Sigmoid colon (tissue), 7 donors: ENCODE results near the gene CAMTA1. TPM values are rescaled to one million over a fixed set of nuclear protein-coding genes. Genes with fewer than 3 reads are reported as not detected.

Experiments
- DNase-seq: peaks from one replicate; pipeline ENCODE4 v3.0.0-alpha.2; 2019
- H3K27ac ChIP-seq, 4 donors: fragments of 200-600 bp; sonication (generic); one replicate each; pipeline ENCODE4 v1.5.1; 2016 to 2019; ENCODE audit warnings: mild to moderate bottlenecking in 1 of 4
- H3K27me3 ChIP-seq, 3 donors: fragments of 200-600 bp; sonication (generic); one replicate each; pipeline ENCODE4 v1.5.1; 2019; ENCODE audit warnings: mild to moderate bottlenecking in 1 of 3
- H3K36me3 ChIP-seq, 4 donors: fragments of 200-600 bp; sonication (generic); one replicate each; pipeline ENCODE4 v1.5.1; 2016 to 2019
- H3K4me1 ChIP-seq, 4 donors: fragments of 200-600 bp; sonication (generic); one replicate each; pipeline ENCODE4 v1.5.1; 2017 to 2019
- H3K4me3 ChIP-seq, 4 donors: fragments of 200-600 bp; sonication (generic); one replicate each; pipeline ENCODE4 v1.5.1; 2017 to 2019; ENCODE audit warnings: mild to moderate bottlenecking in 2 of 4, moderate library complexity in 1 of 4
- H3K9me3 ChIP-seq, 4 donors: fragments of 200-600 bp in 3 of 4; sonication (generic) in 3 of 4; one replicate each; pipeline versions ENCODE4 v1.5.1 to v1.6.1; 2013 to 2019
- CTCF ChIP-seq, 4 experiments: fragments of 450-650 bp in 3 of 4; fragments of 200-600 bp in 1 of 4; IDR thresholded peaks; one replicate each; pipeline ENCODE4 v1.5.1; 2016 to 2019; ENCODE audit warnings: antibody characterized with exemption in 4 of 4, mild to moderate bottlenecking in 3 of 4, moderate library complexity in 2 of 4
- EP300 ChIP-seq, 4 donors: sonication (generic); formaldehyde crosslinking; IDR thresholded peaks; one replicate each; pipeline ENCODE4 v1.6.1; 2017; ENCODE audit warnings: antibody characterized with exemption in 4 of 4
- POLR2A ChIP-seq, 2 donors: fragments of 450-650 bp; IDR thresholded peaks; one replicate each; pipeline ENCODE4 v1.6.1; 2016; ENCODE audit warnings: antibody characterized with exemption in 2 of 2, mild to moderate bottlenecking in 2 of 2, moderate library complexity in 2 of 2
- POLR2AphosphoS5 ChIP-seq, 4 donors: sonication (generic); formaldehyde crosslinking; IDR thresholded peaks; one replicate each; pipeline ENCODE4 v1.6.1; 2017; ENCODE audit warnings: antibody characterized with exemption in 4 of 4
- WGBS, 2 donors: extraction: QIAGEN DNeasy Blood & Tissue Kit; methylation state at CpG; one replicate each; pipeline ENCODE4 v1.1.7; 2013; 5-methylcytosine and 5-hydroxymethylcytosine counted together
- intact Hi-C: fragments of 100-400 bp; cut with DNase I; formaldehyde crosslinking; loops from one replicate; pipeline ENCODE4 v1.15.1; 2023
- polyA plus RNA-seq, 3 donors: library from polyadenylated mRNA; stranded (reverse); fragments of 200-250 nt; gene quantifications; one replicate each; pipeline ENCODE4 v1.2.3, GENCODE V29; 2013
- total RNA-seq, 4 donors: library from RNA; depleted of rRNA; stranded (reverse); fragments of >200 nt; gene quantifications; one replicate each; pipeline ENCODE4 v1.1.0, GENCODE V29; 2016
- donor health status: healthy with polysubstance abuse.
- donor health status: Bipolar disorder and iron deficiency.
- donor health status: healthy.

CAMTA1 gene
- total and polyA plus RNA-seq, 7 donors: 97.9 to 196 (median 177) TPM

GRCh38 chr1:7107109-7107830, 322.0 kb downstream of the CAMTA1 start:
- intact Hi-C loops: no loop called here
- H3K4me1 ChIP-seq: no peaks in the 10 kb centered on the region
- no peak overlapping the region for H3K4me3 ChIP-seq
- DNase-seq: no peak
- no peaks in the 10 kb centered on the region for H3K9me3 ChIP-seq
- TF ChIP-seq POLR2AphosphoS5 (IDR thresholded peaks at IDR 0.05) (no peak), POLR2A (IDR thresholded peaks at IDR 0.05) (no peak), CTCF (IDR thresholded peaks at IDR 0.05) (no peak), EP300 (IDR thresholded peaks at IDR 0.05) (no peak)
- H3K36me3 ChIP-seq: no peaks in the 10 kb centered on the region
- H3K27ac ChIP-seq: no peak overlapping the region
- WGBS, 2 donors: 72 to 76% methylated on average over 17 of the region's 17 CpGs
- peaks cover 0 to 3% (median 0%) of the 10 kb centered on the region in 3 donors for H3K27me3 ChIP-seq

- no peak for DNase-seq
- Histone ChIP-seq H3K9me3 (no peaks in the 10 kb centered on the region), H3K27me3 (peaks cover 0 to 3% (median 0%) of the 10 kb centered on the region in 3 donors), H3K36me3 (no peaks in the 10 kb centered on the region), H3K27ac (no peak overlapping the region), H3K4me3 (no peak overlapping the region), H3K4me1 (no peaks in the 10 kb centered on the region)
- intact Hi-C loops: no loop called here
- WGBS, 2 donors: 65 to 84% methylated on average over 8 of the region's 8 CpGs
- TF ChIP-seq POLR2A (IDR thresholded peaks at IDR 0.05) (no peak), POLR2AphosphoS5 (IDR thresholded peaks at IDR 0.05) (no peak), CTCF (IDR thresholded peaks at IDR 0.05) (no peak), EP300 (IDR thresholded peaks at IDR 0.05) (no peak)
Measured at GRCh38 chr1:7108251-7108650, 323.0 kb downstream of the CAMTA1 start.

GRCh38 chr1:7109901-7110300, 324.6 kb downstream of the CAMTA1 start:
- intact Hi-C loops: no loop called here
- no peak for DNase-seq
- H3K27me3 ChIP-seq: no peaks in the 10 kb centered on the region
- no peaks in the 10 kb centered on the region for H3K4me1 ChIP-seq
- no peak for TF ChIP-seq CTCF (IDR thresholded peaks at IDR 0.05)
- no peak for TF ChIP-seq POLR2A (IDR thresholded peaks at IDR 0.05)
- no peak overlapping the region for H3K4me3 ChIP-seq
- no peaks in the 10 kb centered on the region for H3K36me3 ChIP-seq
- H3K27ac ChIP-seq: no peak overlapping the region
- no peaks in the 10 kb centered on the region for H3K9me3 ChIP-seq
- 59 to 68% methylated on average over 3 of the region's 3 CpGs for WGBS, 2 donors

GRCh38 chr1:7110321-7110720, 325.1 kb downstream of the CAMTA1 start:
- no peaks in the 10 kb centered on the region for H3K27me3 ChIP-seq
- no peaks in the 10 kb centered on the region for H3K36me3 ChIP-seq
- TF ChIP-seq POLR2AphosphoS5 (IDR thresholded peaks at IDR 0.05): no peak
- no peak for TF ChIP-seq EP300 (IDR thresholded peaks at IDR 0.05)
- no peak for TF ChIP-seq CTCF (IDR thresholded peaks at IDR 0.05)
- TF ChIP-seq POLR2A (IDR thresholded peaks at IDR 0.05): no peak
- H3K4me1 ChIP-seq: no peaks in the 10 kb centered on the region
- H3K9me3 ChIP-seq: no peaks in the 10 kb centered on the region
- H3K4me3 ChIP-seq: no peak overlapping the region
- intact Hi-C loops: no loop called here
- WGBS, 2 donors: 67 to 81% methylated on average over 8 of the region's 8 CpGs
- H3K27ac ChIP-seq: no peak overlapping the region
- no peak for DNase-seq

- Histone ChIP-seq H3K36me3 (no peaks in the 10 kb centered on the region), H3K4me1 (no peaks in the 10 kb centered on the region), H3K27ac (no peak overlapping the region), H3K27me3 (no peaks in the 10 kb centered on the region), H3K9me3 (no peaks in the 10 kb centered on the region), H3K4me3 (no peak overlapping the region)
- DNase-seq: no peak
- TF ChIP-seq CTCF (IDR thresholded peaks at IDR 0.05) (no peak), EP300 (IDR thresholded peaks at IDR 0.05) (no peak), POLR2A (IDR thresholded peaks at IDR 0.05) (no peak), POLR2AphosphoS5 (IDR thresholded peaks at IDR 0.05) (no peak)
- 60 to 81% methylated on average over 10 of the region's 10 CpGs for WGBS, 2 donors
- intact Hi-C loops: no loop called here
Measured at GRCh38 chr1:7111853-7112252, 326.6 kb downstream of the CAMTA1 start.
